Measurements from ENCODE around the gene TXNIP.

DNA sequence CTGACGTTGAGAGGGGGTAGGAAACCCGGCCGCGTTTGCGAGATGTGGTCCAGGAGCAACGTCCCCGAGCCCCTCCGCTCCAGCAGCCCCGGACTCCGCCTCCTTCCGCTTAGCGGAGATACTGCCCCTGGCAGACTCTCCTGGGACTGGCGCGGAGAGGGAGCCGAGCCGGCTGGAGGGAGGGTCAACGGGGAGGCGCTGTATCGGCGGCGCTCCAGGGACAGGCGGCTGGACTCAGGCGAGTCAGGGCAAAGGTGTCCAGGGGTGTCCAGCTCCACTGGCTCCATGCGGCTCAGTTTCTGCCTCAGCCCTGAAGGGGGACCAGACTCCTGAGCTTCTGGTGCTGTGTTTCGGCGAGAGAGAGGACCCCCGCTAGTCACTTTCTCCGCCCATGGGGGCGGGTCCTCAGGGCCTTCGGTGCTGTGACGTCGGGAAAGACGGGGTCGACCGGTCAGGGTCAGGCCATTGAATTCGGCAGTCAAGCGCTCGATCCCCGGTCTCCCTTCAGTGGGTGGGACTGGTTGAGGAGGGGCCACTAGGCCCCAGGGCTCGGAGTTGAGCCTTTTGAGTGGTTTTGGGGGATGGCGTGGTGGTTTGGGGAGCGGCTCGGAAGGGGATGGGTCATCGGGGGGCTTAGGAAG is 35.8 kb downstream of the TXNIP start:
- TF ChIP-seq CTCF (IDR thresholded peaks at IDR 0.05), result peak; percentile 12
- no peak for TF ChIP-seq EZH2 (IDR thresholded peaks at IDR 0.05; ENCODE audit: borderline replicate concordance, insufficient read depth, low read depth, low read length, poor library complexity, severe bottlenecking)

All from B cell (primary cell).